ENCODE measurements around the gene ETNK2.

The ETNK2 gene

DNA sequence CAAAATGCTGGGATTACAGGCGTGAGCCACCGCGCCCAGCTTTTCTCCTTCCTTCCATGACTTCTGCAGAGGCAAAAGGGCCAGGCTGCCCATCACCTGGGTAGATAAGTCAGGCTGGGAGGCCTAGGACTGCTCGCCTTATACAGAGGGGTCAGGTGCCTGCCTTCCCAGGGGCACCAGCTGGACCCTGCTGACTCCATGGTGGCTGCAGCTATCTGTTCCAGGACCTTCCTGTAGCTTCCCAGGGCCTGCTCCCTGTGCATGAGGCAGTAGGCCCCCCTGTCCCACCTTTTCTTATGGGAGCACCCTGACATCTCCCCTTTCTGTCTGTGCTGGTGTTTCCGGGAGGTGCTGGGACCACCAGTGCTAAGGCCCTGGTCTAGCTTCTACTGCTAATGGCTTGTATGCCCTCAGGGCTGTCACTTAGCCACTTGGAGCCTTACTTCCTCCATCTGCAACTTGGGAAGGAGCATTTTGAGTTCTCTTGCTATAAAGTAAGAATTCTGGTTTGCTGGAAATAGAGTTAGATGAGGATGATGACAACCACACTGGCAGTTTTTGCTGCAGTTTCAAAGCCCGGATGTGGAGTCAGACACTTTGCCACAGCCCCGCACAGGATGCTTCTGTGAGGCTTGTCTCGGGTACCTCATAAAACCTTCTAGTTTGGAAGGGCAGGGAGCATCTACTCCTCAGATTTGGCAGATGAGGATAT, 64.5 kb downstream of the ETNK2 start:
- Histone ChIP-seq H3K4me1 (ENCODE audit: control insufficient read depth, insufficient read depth, low read length) (peaks cover 40% of the 10 kb centered on the region), H3K9ac (ENCODE audit: low read length) (no peak overlapping the region), H3K27ac (ENCODE audit: low read depth, low read length) (peak overlapping the region; percentile 98), H3K36me3 (ENCODE audit: control insufficient read depth, insufficient read depth, low read length) (no peaks in the 10 kb centered on the region), H3K27me3 (ENCODE audit: control insufficient read depth, insufficient read depth, low read length) (no peaks in the 10 kb centered on the region), H3K4me3 (ENCODE audit: low read length) (peak overlapping the region; percentile 6)

- Histone ChIP-seq H3K4me3 (ENCODE audit: low read length) (no peak overlapping the region), H3K27me3 (ENCODE audit: control insufficient read depth, insufficient read depth, low read length) (no peaks in the 10 kb centered on the region), H3K36me3 (ENCODE audit: control insufficient read depth, insufficient read depth, low read length) (no peaks in the 10 kb centered on the region), H3K4me1 (ENCODE audit: control insufficient read depth, insufficient read depth, low read length) (peaks cover 38% of the 10 kb centered on the region), H3K27ac (ENCODE audit: low read depth, low read length) (peak overlapping the region; percentile 19), H3K9ac (ENCODE audit: low read length) (no peak overlapping the region)
Observed at GRCh38 chr1:204085876-204086275, 66.0 kb downstream of the ETNK2 start.

DNA sequence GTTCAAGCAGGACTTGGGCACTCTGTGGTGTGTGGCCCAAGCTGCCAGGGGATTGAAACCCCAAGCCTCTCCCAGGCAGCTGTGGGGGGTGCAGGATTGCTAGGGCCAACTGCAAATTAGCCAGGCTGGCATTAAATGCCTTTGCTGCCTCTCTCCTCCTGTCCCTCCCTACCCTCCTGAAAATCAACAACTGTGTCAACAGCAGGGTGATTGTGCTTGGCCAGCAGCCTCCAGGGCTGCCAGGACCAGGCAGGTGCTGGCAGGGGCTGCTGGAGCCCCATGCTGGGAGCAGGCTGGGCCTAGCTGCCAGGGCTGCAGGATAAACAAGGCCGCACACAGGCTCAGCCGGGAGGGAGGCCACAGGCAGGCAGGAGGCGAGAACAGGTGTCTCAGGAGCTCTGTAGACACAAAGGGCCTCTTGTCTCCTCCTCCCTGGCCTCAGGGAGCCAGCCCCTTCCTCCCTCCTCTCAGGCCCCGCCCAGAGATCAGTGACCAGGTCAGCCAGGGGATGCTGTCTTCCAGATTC, 67.5 kb downstream of the ETNK2 start:
- Histone ChIP-seq H3K27me3 (ENCODE audit: control insufficient read depth, insufficient read depth, low read length) (no peaks in the 10 kb centered on the region), H3K9ac (ENCODE audit: low read length) (no peak overlapping the region), H3K36me3 (ENCODE audit: control insufficient read depth, insufficient read depth, low read length) (no peaks in the 10 kb centered on the region), H3K4me3 (ENCODE audit: low read length) (no peak overlapping the region), H3K4me1 (ENCODE audit: control insufficient read depth, insufficient read depth, low read length) (peaks cover 38% of the 10 kb centered on the region), H3K27ac (ENCODE audit: low read depth, low read length) (peak overlapping the region; percentile 58)

DNA sequence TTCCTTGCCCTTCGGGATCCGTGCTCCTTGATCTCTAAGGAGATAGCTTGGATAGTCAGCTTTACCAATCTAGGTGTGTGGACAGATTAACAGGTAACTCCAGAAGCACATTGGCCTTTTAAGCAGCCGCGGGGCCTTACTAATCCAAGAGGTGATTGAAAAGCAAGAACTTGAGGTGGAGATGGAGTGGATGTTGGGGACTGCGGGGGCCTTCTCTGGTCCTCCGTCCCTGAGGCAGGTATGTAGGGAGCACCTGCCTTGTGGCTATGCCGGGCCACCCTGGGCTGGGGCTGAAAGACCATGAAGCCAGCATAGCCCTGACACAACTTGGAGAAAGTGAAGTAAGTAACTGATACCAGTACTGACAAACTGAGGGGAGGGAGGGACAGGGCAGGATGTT, 68.4 kb downstream of the ETNK2 start:
- H3K4me1 ChIP-seq (ENCODE audit: control insufficient read depth, insufficient read depth, low read length): peaks cover 35% of the 10 kb centered on the region
- H3K27ac ChIP-seq (ENCODE audit: low read depth, low read length): peak overlapping the region; percentile 58
- no peaks in the 10 kb centered on the region for H3K27me3 ChIP-seq (ENCODE audit: control insufficient read depth, insufficient read depth, low read length)
- H3K36me3 ChIP-seq (ENCODE audit: control insufficient read depth, insufficient read depth, low read length): no peaks in the 10 kb centered on the region
- H3K9ac ChIP-seq (ENCODE audit: low read length): no peak overlapping the region
- no peak overlapping the region for H3K4me3 ChIP-seq (ENCODE audit: low read length)

DNA sequence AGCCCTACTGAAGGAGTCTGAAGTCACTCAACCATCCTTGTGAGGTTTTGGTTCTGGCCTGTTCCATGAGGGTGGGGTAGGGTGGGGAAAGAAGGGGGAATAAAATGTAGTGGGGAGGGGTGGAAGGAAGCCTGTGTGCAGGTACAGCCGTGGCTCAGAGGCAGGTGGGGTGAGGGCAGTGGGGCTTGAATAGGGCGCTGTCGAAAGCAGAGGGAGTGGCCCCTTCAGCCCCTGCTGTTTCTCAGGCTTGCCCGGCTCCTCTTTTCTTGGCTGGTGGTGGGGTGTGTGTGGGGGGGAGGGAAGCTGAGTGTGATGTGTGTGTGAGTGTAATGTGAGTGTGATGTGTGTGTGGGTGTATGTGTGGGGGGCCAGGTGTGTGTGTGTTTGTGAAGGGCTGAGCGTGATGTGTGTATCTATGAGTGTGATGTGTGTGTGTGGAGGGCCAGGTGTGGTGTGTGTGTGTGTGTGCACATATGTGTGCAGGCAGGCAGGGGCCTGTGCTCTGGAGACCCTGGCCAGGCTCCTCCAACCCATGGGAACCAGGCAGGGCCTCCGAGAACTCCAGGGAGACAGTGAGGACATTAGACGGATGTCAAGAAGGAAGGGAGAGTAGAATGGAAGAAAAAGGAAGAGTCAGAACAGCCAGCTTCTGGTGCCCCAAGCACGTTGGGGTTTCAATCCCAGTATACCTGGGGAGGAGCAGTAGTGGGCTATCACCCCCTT, 69.9 kb downstream of the ETNK2 start:
- Histone ChIP-seq H3K27ac (ENCODE audit: low read depth, low read length) (no peak overlapping the region), H3K4me1 (ENCODE audit: control insufficient read depth, insufficient read depth, low read length) (peaks cover 24% of the 10 kb centered on the region), H3K36me3 (ENCODE audit: control insufficient read depth, insufficient read depth, low read length) (no peaks in the 10 kb centered on the region), H3K4me3 (ENCODE audit: low read length) (no peak overlapping the region), H3K27me3 (ENCODE audit: control insufficient read depth, insufficient read depth, low read length) (no peaks in the 10 kb centered on the region), H3K9ac (ENCODE audit: low read length) (no peak overlapping the region)

DNA sequence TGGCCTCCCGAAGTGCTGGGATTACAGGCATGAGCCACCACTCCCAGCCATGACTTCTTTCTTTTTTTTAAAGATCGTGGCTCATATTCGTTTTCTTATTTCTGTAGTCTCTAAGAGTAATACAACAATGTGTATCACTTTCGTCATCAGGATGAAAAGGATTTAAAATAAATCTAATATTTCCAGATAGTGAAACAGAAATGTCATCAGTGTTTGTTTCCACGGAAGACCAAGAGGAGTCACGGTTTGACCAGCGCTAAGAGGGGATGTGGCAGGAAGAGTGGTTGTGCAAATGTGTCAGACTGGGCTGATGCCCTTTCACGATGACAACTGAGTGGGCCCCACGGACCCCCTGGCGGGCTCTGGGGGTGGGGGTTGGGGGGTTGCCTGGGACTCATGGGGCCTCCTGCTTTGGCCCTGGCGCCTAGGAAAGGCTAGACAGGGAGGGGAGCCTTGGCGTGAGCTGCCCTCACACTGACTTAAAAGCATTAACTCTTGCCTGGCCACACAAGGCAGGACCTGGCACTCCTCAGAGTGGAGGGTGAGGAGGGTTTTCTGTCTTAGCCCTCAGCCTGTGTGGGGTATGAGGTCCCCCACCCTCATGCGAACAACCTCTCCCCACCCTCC, 70.6 kb downstream of the ETNK2 start:
- no peak overlapping the region for H3K27ac ChIP-seq (ENCODE audit: low read depth, low read length)
- no peak overlapping the region for H3K9ac ChIP-seq (ENCODE audit: low read length)
- H3K27me3 ChIP-seq (ENCODE audit: control insufficient read depth, insufficient read depth, low read length): no peaks in the 10 kb centered on the region
- H3K36me3 ChIP-seq (ENCODE audit: control insufficient read depth, insufficient read depth, low read length): no peaks in the 10 kb centered on the region
- H3K4me1 ChIP-seq (ENCODE audit: control insufficient read depth, insufficient read depth, low read length): peaks cover 24% of the 10 kb centered on the region
- no peak overlapping the region for H3K4me3 ChIP-seq (ENCODE audit: low read length)

Data from rectal smooth muscle tissue (tissue), 1 donor.